Stimulated activated CD8-positive, alpha-beta memory T cell treated with anti-CD3 and anti-CD28 coated beads, Interleukin-15, amount 100 ng/mL, for 48 hours (primary cell): ENCODE data around the gene ACAD9.
A peak's percentile ranks its signal among the peaks of the same experiment; 100 is the strongest.
"Not testable (repeated sequence)": the region's sequence is repeated elsewhere in the genome, so short reads cannot be mapped to it uniquely, and the experiment has no call there.

Experiments used
- DNase-seq, 2 donors: peaks; one replicate each; pipeline ENCODE4 v3.0.0-alpha.2; 2020; ENCODE audit warnings: low read depth in 2 of 2

Gene ACAD9

GRCh38 chr3:128879125-128879969 lies at the start of gene ACAD9:
Gene ACAD9, plus strand, starts transcription at chr3:128879620. Its CDS starts 72 bp downstream, at chr3:128879692.
- peak; percentile 96 to 97 for DNase-seq

GRCh38 chr3:128829925-128830625 lies 49.3 kb upstream of the ACAD9 start:
- DNase-seq: not testable (repeated sequence)

DNA sequence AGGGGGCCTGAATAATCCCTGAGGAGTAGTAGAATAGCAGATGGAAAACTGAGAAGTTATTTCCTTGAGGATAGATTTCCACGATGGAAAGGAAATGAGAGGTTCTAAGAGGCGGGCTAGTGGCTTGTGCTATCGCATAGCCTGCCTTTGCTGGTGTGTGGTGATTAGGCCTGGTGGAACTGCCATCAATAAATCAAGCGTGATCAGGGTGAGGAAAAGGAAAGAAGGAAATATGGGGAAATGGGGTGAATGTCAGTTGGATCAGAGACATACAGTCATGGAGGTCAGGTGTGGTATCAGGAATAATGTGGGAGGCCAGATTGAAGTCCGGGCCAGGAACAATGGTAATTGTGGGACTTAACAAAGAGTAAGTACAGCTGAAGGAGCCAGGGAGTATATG lies 48.7 kb upstream of the ACAD9 start:
- DNase-seq: not testable (repeated sequence)

GRCh38 chr3:128832979-128833378 lies 46.4 kb upstream of the ACAD9 start:
- DNase-seq: not testable (repeated sequence)

- DNase-seq: no peak
Observed at GRCh38 chr3:128835096-128835495, 44.3 kb upstream of the ACAD9 start.

DNA sequence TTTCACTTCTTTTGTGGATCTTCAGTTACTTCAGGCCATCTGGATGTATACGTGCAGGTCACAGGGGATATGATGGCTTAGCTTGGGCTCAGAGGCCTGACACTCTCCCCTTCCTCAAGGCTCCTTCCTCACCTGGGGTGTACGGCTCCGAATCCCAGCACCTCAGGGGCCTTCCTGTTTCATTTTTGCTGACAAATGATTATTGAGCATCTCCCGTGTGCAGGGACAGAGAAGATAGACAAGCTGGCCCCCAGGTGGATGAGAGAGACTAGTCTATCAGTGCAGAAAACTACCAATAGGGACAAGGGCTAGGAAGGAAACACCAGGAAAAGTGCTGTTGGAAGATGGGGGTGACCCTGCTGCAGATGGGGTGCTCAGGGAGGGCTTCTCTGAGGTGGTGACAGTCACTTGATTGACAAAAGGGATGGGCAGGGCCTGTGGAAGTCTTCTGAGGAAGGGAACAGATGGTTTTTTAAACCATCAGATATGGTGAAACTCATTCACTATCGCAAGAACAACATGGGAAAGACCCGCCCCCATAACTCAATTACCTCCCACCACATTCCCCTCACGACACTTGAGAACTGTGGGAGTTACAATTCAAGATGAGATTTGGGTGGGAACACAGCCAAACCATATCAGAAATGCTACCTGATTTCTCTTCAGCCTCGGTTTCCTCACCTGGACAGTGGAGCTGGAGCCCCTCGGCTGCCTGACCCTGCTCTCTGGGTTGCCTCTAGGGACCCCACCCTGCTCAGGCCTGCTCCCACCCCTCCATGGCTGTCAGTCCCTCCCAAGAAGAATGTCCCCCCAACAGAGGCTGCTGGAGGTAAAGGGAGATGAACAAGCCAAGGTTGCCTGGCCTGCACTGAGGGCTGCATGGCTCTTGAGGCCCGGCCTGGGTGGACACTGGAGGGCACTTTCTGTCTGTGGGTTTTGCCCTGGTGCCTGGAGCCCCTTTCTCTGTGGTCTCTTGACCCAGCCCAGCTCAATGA lies 37.2 kb upstream of the ACAD9 start:
- no peak for DNase-seq

GRCh38 chr3:128844502-128844901 lies 34.9 kb upstream of the ACAD9 start:
- DNase-seq: no peak

- DNase-seq: no peak
Observed at GRCh38 chr3:128845119-128845777, 34.2 kb upstream of the ACAD9 start.

DNA sequence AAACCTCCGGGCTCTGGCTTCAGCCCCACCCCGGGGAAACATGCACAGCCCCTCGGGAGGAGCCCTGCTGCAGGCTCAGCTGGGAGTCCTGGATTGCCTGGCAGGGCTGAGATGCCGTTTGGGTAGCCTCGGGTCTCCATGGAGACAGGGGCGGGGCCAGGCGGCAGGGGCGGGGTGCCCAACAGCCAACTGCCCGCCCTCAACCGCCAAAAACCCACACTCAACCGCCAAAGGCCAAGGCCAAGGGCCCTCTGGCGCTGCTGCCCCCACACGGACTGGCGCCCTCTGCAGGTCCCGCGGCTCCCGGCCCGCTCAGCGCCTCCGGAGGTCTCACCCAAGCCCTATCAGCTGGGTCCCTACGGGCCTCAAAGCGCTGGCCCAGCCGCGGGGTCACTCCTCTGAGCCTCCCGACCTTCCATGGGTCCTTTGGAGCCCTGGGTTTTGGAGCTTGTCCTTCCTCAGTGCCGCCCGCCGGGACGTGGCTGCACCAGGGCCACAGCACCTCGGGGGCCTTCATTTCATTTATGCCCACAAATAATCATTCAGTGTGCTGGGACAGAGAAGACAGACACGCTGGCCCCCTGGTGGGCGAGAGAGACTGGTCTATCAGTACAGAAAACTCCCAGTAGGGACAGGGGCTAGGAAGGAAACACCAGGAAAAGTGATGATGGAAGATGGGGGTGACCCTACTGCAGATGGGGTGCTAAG lies 33.5 kb upstream of the ACAD9 start:
- DNase-seq: peak; percentile 77 to 81

DNA sequence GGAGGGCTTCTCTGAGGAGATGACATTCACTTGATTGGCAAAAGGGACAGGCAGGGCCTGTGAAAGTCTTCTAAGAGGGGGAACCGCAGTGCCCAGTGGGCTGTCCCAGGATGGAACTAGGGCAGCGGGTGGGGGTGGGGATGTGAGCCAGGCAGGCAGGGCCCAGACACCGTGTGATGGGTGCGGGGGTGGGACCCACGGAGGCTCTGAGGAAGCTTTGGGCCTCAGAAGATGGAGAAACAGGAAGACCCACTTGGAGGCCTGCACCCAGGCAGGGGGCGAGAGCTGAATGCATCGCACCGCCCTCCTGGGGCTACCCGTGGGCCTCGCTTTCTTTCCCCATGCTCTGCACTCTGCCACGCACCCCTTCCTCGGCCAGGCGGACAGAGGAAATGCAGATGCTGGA lies 32.9 kb upstream of the ACAD9 start:
- no peak for DNase-seq

DNA sequence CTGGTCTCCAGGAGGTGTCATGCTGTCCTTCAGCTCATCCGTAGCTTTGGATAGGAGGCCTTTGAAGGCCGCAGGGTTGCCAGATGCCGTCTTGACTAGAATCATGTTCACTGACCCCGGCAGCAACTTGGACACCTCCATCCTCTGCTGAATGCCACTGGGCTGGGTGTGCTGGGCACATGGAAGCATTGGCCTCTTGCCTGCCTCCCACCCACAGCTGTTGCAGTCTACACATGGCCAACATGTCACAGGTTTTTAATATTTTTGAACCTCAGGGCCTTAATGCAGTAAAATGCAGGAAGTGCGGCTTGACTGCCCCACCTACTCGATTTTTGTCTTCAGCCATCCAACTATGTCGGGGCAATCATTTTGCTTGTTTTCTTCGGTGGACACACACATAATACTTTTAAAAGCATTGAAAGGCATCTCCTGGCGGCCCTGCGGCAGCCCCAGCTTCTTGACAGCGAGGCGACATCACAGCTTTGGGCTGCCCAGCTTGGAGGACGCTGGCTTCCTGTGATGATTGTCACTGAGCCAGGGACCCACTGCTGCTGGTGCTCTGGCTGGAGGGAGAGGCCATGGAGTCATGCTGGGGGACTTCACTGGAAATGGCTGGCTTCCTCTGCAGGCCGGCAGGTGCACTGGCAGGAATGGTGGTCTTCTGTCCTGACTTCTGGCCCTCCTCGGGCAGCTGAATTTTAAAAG lies 31.6 kb upstream of the ACAD9 start:
- no peak for DNase-seq

GRCh38 chr3:128848936-128849335 lies 30.5 kb upstream of the ACAD9 start:
- DNase-seq: no peak

- DNase-seq: no peak
Observed at GRCh38 chr3:128849911-128850455, 29.4 kb upstream of the ACAD9 start.

DNA sequence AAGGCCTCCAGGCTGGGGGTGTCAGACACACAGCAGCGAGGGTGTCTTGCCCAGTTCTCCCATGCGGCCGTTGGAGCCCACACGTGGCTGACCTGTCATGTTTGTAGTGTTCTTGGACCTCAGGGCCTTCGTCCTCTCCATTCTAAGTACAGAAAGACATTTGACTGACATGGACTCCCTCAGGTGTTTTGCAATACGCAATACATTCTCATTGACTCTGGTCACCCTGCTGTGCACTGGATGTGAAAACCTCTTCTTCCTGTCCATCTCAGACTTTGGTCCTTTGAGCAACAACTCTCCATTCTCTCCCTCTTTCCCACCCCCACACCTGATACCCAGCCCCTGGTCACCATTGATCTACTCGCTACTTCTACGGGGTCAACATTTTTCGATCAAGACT lies 28.9 kb upstream of the ACAD9 start:
- no peak for DNase-seq

GRCh38 chr3:128851601-128852000 lies 27.8 kb upstream of the ACAD9 start:
- DNase-seq: no peak

DNA sequence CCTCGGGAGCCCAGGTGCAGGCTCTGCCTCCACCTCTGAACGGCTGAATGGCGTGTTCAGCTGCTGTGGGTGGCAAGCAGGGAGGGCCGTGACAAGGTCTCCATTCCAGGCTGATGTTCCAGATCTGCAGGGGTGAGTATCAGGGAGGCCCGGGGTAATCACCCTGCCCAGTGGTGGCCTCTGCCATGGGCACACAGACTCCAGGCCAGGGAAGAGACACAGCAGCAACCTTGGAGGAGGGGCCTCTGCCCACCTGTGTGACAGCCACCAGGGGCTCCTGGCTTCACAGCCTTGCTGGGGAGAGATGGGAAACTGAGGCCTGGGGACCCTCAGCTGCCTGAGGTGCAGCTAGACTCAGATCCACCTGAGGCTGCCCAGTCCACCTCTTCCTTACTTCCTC lies 25.6 kb upstream of the ACAD9 start:
- no peak for DNase-seq

DNA sequence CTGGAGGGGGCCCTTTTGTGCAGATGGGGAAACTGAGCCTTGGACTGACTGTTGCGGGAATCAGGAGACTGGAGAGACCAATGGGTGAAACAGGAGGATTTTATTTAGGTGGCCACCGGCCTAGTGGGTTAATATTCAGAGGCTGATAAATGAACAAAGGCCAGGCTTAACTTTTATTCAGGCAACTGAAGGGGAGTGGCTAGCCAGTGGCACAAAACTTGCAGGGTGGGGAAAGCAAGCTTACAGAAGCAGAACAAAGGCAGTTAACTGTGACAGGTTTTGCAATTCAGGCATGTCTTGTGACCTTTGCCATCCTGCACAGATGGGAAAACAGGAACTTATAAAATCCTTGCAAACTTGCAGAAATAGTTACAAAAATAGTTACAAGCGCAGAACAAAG lies 24.9 kb upstream of the ACAD9 start:
- DNase-seq: no peak

DNA sequence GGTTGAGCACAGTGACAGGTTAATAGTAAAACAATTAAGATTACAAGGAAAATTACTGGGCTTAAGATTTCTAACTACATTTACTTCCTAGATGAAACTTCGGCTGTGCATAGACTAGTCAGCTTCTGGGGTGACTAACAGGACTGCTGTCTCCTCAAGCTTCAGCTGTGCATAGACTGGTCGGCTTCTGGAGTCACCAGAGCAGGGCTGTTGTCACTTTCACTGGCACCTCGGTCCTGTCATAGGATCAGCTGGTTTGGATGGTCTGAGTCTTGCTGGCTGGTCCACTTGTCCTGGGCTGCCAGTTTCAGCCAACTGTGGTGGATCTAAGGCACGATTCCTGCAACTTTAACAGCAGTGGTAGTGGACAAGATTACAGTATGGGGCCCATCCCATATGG lies 23.9 kb upstream of the ACAD9 start:
- no peak for DNase-seq

GRCh38 chr3:128858167-128858566 lies 21.3 kb upstream of the ACAD9 start:
- DNase-seq: no peak

- DNase-seq: no peak
Observed at GRCh38 chr3:128859630-128860029, 19.8 kb upstream of the ACAD9 start.
